CD14-positive monocyte (primary cell): Measurements from ENCODE around the gene TAF5. TPM values are rescaled to one million over a fixed set of nuclear protein-coding genes. Genes with fewer than 3 reads are reported as not detected.

Source experiments
- DNase-seq, 3 donors: peaks; one replicate each; pipeline ENCODE4 v3.0.0-alpha.2; 2011 to 2022
- H2AFZ ChIP-seq: 2 replicates; pipeline ENCODE4 v1.6.0; 2012; ENCODE audit warnings: mild to moderate bottlenecking, low read depth, low read length, inconsistent platforms; ENCODE audit not compliant: insufficient read depth, poor library complexity, severe bottlenecking
- H3K27ac ChIP-seq, 2 donors: 1 replicate in 1 of 2; 2 replicates in 1 of 2; pipeline ENCODE4 v1.5.1; 2012 to 2013; ENCODE audit warnings: low read length in 2 of 2, control low read depth in 1 of 2, inconsistent platforms in 1 of 2, low read depth in 1 of 2, mild to moderate bottlenecking in 1 of 2
- H3K27me3 ChIP-seq, 2 donors: one replicate each; pipeline versions ENCODE4 v1.6.0 to v1.6.1; 2011 to 2013; ENCODE audit warnings: low read length in 2 of 2; ENCODE audit not compliant: control insufficient read depth in 2 of 2, insufficient read depth in 2 of 2
- H3K36me3 ChIP-seq, 2 donors: replicated peaks in 1 of 2; 1 replicate in 1 of 2; 2 replicates in 1 of 2; pipeline versions ENCODE4 v1.5.1 to v1.6.1; 2012 to 2013; ENCODE audit warnings: low read length in 2 of 2, control low read depth in 1 of 2, inconsistent platforms in 1 of 2, mild to moderate bottlenecking in 1 of 2; ENCODE audit not compliant: insufficient read depth in 2 of 2, control insufficient read depth in 1 of 2
- H3K4me1 ChIP-seq, 2 donors: 1 replicate in 1 of 2; 2 replicates in 1 of 2; pipeline versions ENCODE4 v1.5.1 to v1.6.1; 2012 to 2013; ENCODE audit warnings: low read length in 2 of 2, control low read depth in 1 of 2, inconsistent platforms in 1 of 2, mild to moderate bottlenecking in 1 of 2, moderate library complexity in 1 of 2; ENCODE audit not compliant: insufficient read depth in 2 of 2, control insufficient read depth in 1 of 2
- H3K4me2 ChIP-seq: replicated peaks from 2 replicates; pipeline ENCODE3; 2012; ENCODE audit warnings: low read length, moderate library complexity, mild to moderate bottlenecking; ENCODE audit not compliant: poor library complexity, severe bottlenecking; ENCODE audit errors: extremely low read depth
- H3K4me3 ChIP-seq, 3 experiments: fragments of 200-600 bp in 1 of 3; sonication (generic) in 1 of 3; replicated peaks in 1 of 3; 1 replicate in 2 of 3; 2 replicates in 1 of 3; pipeline ENCODE4 v1.5.1; 2011 to 2013; ENCODE audit warnings: low read length in 3 of 3, mild to moderate bottlenecking in 3 of 3, control low read depth in 2 of 3, low read depth in 2 of 3, inconsistent platforms in 1 of 3, moderate library complexity in 1 of 3
- H3K79me2 ChIP-seq: 2 replicates; pipeline ENCODE4 v1.6.0; 2012; ENCODE audit warnings: mild to moderate bottlenecking, control low read depth, inconsistent platforms, low read length, moderate library complexity; ENCODE audit not compliant: insufficient read depth
- H3K9ac ChIP-seq: 2 replicates; pipeline ENCODE4 v1.6.0; 2017; ENCODE audit warnings: low read length, mild to moderate bottlenecking; ENCODE audit not compliant: insufficient read depth, poor library complexity, severe bottlenecking
- H3K9me3 ChIP-seq, 2 donors: replicated peaks in 1 of 2; 1 replicate in 1 of 2; 2 replicates in 1 of 2; pipeline versions ENCODE4 v1.5.1 to v1.6.1; 2012 to 2013; ENCODE audit warnings: low read length in 2 of 2, control low read depth in 1 of 2; ENCODE audit not compliant: control insufficient read depth in 1 of 2, insufficient read depth in 1 of 2
- H4K20me1 ChIP-seq: 2 replicates; pipeline ENCODE4 v1.6.0; 2012; ENCODE audit warnings: mild to moderate bottlenecking, low read length, control low read depth, moderate library complexity; ENCODE audit not compliant: insufficient read depth
- H3K27ac Mint-ChIP-seq, 7 donors: one replicate each; pipeline ENCODE4 v1.8.0; 2020; ENCODE audit warnings: mild to moderate bottlenecking in 7 of 7, mixed read lengths in 7 of 7, moderate library complexity in 6 of 7, inconsistent platforms in 2 of 7
- H3K27me3 Mint-ChIP-seq, 3 donors: one replicate each; pipeline ENCODE4 v1.8.0; 2021 to 2022; ENCODE audit warnings: low read depth in 3 of 3, mild to moderate bottlenecking in 3 of 3, mixed read lengths in 3 of 3, moderate library complexity in 3 of 3, inconsistent platforms in 1 of 3
- H3K36me3 Mint-ChIP-seq, 2 donors: one replicate each; pipeline ENCODE4 v1.8.0; 2020; ENCODE audit warnings: mixed read lengths in 2 of 2, inconsistent platforms in 1 of 2, mild to moderate bottlenecking in 1 of 2
- H3K4me1 Mint-ChIP-seq: one replicate; pipeline ENCODE4 v1.8.0; 2020; ENCODE audit warnings: mild to moderate bottlenecking, mixed read lengths
- H3K4me3 Mint-ChIP-seq, 2 donors: one replicate each; pipeline ENCODE4 v1.8.0; 2020; ENCODE audit warnings: mild to moderate bottlenecking in 2 of 2, mixed read lengths in 2 of 2, moderate library complexity in 1 of 2
- H3K9me3 Mint-ChIP-seq, 7 donors: one replicate each; pipeline ENCODE4 v1.8.0; 2020 to 2022; ENCODE audit warnings: mixed read lengths in 7 of 7, mild to moderate bottlenecking in 6 of 7, moderate library complexity in 6 of 7, inconsistent platforms in 2 of 7
- WGBS: methylation state at CpG from one replicate; pipeline ENCODE4 v1.1.5; 2013; ENCODE audit warnings: missing lambda C conversion rate; ENCODE audit not compliant: insufficient coverage; 5-methylcytosine and 5-hydroxymethylcytosine counted together
- intact Hi-C, 2 donors: fragments of 100-400 bp; cut with micrococcal nuclease; formaldehyde crosslinking; loops; one replicate each; pipeline versions ENCODE4 v1.15.0 to v1.15.1; 2023
- polyA plus RNA-seq, 3 donors: library from polyadenylated mRNA; depleted of rRNA in 1 of 3; unstranded in 2 of 3; stranded (reverse) in 1 of 3; fragments of 300-500 nt in 2 of 3; fragments of >200 nt in 1 of 3; fragmentation: Illumina TruSeq in 2 of 3; gene quantifications; 1 replicate in 2 of 3; 2 replicates in 1 of 3; pipeline ENCODE4 v1.2.3, GENCODE V29; 2012 to 2021
- TF ChIP-seq, protein P1 (sequence below): fragments of 200-600 bp; IDR thresholded peaks from one replicate; pipeline ENCODE4 v1.8.0; 2022; ENCODE audit warnings: antibody characterized with exemption, mild to moderate bottlenecking

TAF5 gene
- polyA plus RNA-seq, 3 donors: 1.0 to 2.4 (median 2.4) TPM

DNA sequence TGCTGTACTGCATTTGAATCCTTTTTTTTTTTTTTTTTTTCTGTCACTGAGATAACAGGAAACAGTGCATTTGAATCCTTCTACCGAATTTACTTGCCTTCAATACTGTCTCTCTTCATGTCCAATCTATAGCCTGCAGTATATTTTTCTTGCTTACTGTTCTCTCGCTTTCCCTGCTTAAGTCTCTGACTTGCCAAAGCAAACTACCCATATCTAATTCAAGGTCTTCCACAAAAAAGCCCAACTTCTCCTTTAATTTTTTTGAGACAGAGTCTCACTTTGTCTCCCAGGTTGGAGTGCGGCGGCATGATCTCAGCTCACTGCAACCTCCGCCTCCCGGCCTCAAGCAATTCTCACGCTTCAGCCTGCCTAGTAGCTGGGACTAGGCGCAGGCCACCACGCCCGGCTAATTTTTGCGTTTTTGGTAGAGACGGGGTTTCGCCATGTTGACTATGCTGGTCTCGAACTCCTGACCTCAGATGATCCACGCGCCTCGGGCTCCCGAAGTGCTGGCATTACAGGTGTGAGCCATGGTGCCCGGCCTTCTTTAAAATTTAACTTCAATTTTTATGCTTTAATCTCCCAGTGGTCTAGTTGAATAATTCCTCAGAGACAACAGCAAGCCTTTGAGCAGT lies 29.5 kb downstream of the TAF5 start:
- Mint-ChIP-seq H3K27me3 (no peaks in the 10 kb centered on the region), H3K27ac (peak overlapping the region in 6 of 7 donors; percentile 88 to 96 (median 92)), H3K4me1 (peaks cover 40% of the 10 kb centered on the region), H3K9me3 (no peaks in the 10 kb centered on the region), H3K4me3 (peak overlapping the region; percentile 92 to 95), H3K36me3 (peaks cover 34 to 47% of the 10 kb centered on the region in 2 donors)
- Histone ChIP-seq H3K4me2 (peak overlapping the region; percentile 89), H3K9ac (no peak overlapping the region), H2AFZ (peak overlapping the region; percentile 94), H3K4me1 (peaks cover 26 to 40% of the 10 kb centered on the region in 2 donors), H3K9me3 (no peaks in the 10 kb centered on the region), H3K79me2 (peaks cover 54% of the 10 kb centered on the region), H4K20me1 (peaks cover 9% of the 10 kb centered on the region), H3K36me3 (peaks cover 27 to 51% of the 10 kb centered on the region in 2 donors), H3K4me3 (peak overlapping the region; percentile 68 to 88 (median 78)), H3K27ac (peak overlapping the region in 1 of 2 donors; percentile 85), H3K27me3 (no peaks in the 10 kb centered on the region)
- TF ChIP-seq, protein P1, sequence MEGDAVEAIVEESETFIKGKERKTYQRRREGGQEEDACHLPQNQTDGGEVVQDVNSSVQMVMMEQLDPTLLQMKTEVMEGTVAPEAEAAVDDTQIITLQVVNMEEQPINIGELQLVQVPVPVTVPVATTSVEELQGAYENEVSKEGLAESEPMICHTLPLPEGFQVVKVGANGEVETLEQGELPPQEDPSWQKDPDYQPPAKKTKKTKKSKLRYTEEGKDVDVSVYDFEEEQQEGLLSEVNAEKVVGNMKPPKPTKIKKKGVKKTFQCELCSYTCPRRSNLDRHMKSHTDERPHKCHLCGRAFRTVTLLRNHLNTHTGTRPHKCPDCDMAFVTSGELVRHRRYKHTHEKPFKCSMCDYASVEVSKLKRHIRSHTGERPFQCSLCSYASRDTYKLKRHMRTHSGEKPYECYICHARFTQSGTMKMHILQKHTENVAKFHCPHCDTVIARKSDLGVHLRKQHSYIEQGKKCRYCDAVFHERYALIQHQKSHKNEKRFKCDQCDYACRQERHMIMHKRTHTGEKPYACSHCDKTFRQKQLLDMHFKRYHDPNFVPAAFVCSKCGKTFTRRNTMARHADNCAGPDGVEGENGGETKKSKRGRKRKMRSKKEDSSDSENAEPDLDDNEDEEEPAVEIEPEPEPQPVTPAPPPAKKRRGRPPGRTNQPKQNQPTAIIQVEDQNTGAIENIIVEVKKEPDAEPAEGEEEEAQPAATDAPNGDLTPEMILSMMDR: no peak
- intact Hi-C loops: loop anchor here in 1 of 2 donors (2.0 to 10.0 kb wide), 2 partner anchors 29 to 653 kb away; partner anchors contain the start of gene WBP1L
- no peak for DNase-seq
- WGBS: 86% methylated on average over 15 of the region's 19 CpGs

DNA sequence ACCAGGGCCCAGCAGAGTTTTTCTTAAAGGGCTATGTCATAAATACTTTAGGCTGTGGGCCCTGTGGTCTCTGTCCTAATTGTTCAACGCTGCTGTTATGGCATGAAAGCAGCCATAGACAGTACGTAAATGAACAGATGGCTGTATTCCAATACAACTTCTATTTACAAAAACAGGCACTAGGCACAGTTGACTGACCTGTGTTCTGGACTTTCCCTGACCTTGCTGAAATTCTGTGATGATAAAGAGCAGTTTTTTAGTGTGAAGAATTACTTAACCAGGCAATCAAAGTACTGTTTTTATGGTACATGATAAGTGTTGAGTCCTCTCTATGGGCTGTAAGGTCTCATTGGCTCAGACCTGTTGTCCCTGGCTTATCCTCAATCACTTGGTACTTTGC lies 45.8 kb downstream of the TAF5 start:
- H3K27ac Mint-ChIP-seq: no peak overlapping the region
- no peaks in the 10 kb centered on the region for H4K20me1 ChIP-seq
- H3K4me2 ChIP-seq: no peak overlapping the region
- TF ChIP-seq, protein P1: no peak
- intact Hi-C loops: no loop called here
- H2AFZ ChIP-seq: no peak overlapping the region
- H3K4me3 Mint-ChIP-seq: no peak overlapping the region
- H3K9me3 ChIP-seq: no peaks in the 10 kb centered on the region
- no peak for DNase-seq
- WGBS: no CpG with 5 or more reads among the region's 2 CpGs
- H3K36me3 Mint-ChIP-seq: peaks cover 77 to 94% of the 10 kb centered on the region in 2 donors
- no peaks in the 10 kb centered on the region for H3K79me2 ChIP-seq
- H3K9ac ChIP-seq: no peak overlapping the region
- no peak overlapping the region for H3K27ac ChIP-seq
- H3K4me3 ChIP-seq: no peak overlapping the region
- no peaks in the 10 kb centered on the region for H3K4me1 Mint-ChIP-seq
- H3K9me3 Mint-ChIP-seq: no peaks in the 10 kb centered on the region
- H3K27me3 ChIP-seq: no peaks in the 10 kb centered on the region
- peaks cover 84 to 99% of the 10 kb centered on the region in 2 donors for H3K36me3 ChIP-seq
- no peaks in the 10 kb centered on the region for H3K27me3 Mint-ChIP-seq
- no peaks in the 10 kb centered on the region for H3K4me1 ChIP-seq
